ENCODE measurements around the gene TNFRSF19.

DNA sequence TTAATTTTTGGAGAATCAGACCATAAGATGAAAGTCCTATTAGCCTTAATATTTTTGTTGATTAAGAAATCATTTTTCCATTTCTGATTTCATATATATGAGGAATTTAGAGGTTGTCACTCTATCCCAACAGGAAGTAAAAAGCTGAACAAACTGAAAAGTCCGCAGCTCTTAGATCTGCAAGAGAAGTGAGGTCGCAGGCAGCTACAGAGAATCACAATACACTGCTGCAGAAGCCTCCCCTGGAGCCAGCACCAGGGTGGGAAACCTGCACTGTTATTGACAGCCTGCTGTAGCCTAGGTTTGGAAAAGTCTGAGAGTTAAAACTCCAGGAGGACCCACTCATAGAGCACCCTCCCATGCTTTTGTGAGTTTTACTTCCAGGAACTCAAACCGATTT, 29.9 kb downstream of the TNFRSF19 start:
- TF ChIP-seq, protein P1, sequence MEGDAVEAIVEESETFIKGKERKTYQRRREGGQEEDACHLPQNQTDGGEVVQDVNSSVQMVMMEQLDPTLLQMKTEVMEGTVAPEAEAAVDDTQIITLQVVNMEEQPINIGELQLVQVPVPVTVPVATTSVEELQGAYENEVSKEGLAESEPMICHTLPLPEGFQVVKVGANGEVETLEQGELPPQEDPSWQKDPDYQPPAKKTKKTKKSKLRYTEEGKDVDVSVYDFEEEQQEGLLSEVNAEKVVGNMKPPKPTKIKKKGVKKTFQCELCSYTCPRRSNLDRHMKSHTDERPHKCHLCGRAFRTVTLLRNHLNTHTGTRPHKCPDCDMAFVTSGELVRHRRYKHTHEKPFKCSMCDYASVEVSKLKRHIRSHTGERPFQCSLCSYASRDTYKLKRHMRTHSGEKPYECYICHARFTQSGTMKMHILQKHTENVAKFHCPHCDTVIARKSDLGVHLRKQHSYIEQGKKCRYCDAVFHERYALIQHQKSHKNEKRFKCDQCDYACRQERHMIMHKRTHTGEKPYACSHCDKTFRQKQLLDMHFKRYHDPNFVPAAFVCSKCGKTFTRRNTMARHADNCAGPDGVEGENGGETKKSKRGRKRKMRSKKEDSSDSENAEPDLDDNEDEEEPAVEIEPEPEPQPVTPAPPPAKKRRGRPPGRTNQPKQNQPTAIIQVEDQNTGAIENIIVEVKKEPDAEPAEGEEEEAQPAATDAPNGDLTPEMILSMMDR (IDR thresholded peaks at IDR 0.05; ENCODE audit: insufficient read depth, low read length) = no peak
- TF ChIP-seq, protein P2, sequence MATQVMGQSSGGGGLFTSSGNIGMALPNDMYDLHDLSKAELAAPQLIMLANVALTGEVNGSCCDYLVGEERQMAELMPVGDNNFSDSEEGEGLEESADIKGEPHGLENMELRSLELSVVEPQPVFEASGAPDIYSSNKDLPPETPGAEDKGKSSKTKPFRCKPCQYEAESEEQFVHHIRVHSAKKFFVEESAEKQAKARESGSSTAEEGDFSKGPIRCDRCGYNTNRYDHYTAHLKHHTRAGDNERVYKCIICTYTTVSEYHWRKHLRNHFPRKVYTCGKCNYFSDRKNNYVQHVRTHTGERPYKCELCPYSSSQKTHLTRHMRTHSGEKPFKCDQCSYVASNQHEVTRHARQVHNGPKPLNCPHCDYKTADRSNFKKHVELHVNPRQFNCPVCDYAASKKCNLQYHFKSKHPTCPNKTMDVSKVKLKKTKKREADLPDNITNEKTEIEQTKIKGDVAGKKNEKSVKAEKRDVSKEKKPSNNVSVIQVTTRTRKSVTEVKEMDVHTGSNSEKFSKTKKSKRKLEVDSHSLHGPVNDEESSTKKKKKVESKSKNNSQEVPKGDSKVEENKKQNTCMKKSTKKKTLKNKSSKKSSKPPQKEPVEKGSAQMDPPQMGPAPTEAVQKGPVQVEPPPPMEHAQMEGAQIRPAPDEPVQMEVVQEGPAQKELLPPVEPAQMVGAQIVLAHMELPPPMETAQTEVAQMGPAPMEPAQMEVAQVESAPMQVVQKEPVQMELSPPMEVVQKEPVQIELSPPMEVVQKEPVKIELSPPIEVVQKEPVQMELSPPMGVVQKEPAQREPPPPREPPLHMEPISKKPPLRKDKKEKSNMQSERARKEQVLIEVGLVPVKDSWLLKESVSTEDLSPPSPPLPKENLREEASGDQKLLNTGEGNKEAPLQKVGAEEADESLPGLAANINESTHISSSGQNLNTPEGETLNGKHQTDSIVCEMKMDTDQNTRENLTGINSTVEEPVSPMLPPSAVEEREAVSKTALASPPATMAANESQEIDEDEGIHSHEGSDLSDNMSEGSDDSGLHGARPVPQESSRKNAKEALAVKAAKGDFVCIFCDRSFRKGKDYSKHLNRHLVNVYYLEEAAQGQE (IDR thresholded peaks at IDR 0.05; ENCODE audit: insufficient replicate concordance, low read depth) = no peak
- TF ChIP-seq POLR2AphosphoS5 (IDR thresholded peaks at IDR 0.05; ENCODE audit: low read depth) (no peak), GABPA (IDR thresholded peaks at IDR 0.05; ENCODE audit: low read depth) (no peak)
